Upper lobe of right lung (tissue), 1 donor: Measurements from ENCODE around the gene ABCG4. TPM values are rescaled to one million over a fixed set of nuclear protein-coding genes. Genes with fewer than 3 reads are reported as not detected.
A peak's percentile ranks its signal among the peaks of the same experiment; 100 is the strongest.
"Not testable (repeated sequence)": the region's sequence is repeated elsewhere in the genome, so short reads cannot be mapped to it uniquely, and the experiment has no call there.

Source experiments
- ATAC-seq: fragments of 200-7000 bp; cut with Tn5 transposase; one replicate; pipeline ENCODE4 v1.9.1; 2020; ENCODE audit warnings: mild to moderate bottlenecking, moderate library complexity
- DNase-seq: peaks from one replicate; pipeline ENCODE4 v3.0.0-alpha.2; 2020
- H3K27ac ChIP-seq: fragments of 200-600 bp; one replicate; pipeline ENCODE4 v1.8.0; 2022
- H3K27me3 ChIP-seq: fragments of 200-600 bp; one replicate; pipeline ENCODE4 v1.8.0; 2022; ENCODE audit warnings: mild to moderate bottlenecking
- H3K36me3 ChIP-seq: fragments of 200-600 bp; one replicate; pipeline ENCODE4 v1.8.0; 2022
- H3K4me1 ChIP-seq: fragments of 200-600 bp; one replicate; pipeline ENCODE4 v1.8.0; 2022
- H3K4me3 ChIP-seq: fragments of 200-600 bp; one replicate; pipeline ENCODE4 v1.8.0; 2022; ENCODE audit warnings: mild to moderate bottlenecking
- H3K9me3 ChIP-seq: fragments of 200-600 bp; one replicate; pipeline ENCODE4 v1.8.0; 2022
- CTCF ChIP-seq: fragments of 200-600 bp; IDR thresholded peaks from one replicate; pipeline ENCODE4 v1.8.0; 2022; ENCODE audit warnings: antibody characterized with exemption
- intact Hi-C: fragments of 100-400 bp; cut with DNase I; formaldehyde crosslinking; loops from one replicate; pipeline ENCODE4 v1.11.0; 2022
- total RNA-seq: library from RNA; stranded (reverse); fragmentation: NEBNext Ultra II Directional; extraction: Animal tissue kit (Norgen Biotek cat#: 25700); gene quantifications from one replicate; pipeline ENCODE4 v1.2.1, GENCODE V29; 2021
- donor health status: DM: no; HTN: yes; CAD: no; lungs with severe emphysema.

ABCG4 gene
- total RNA-seq, 1 donor from 2014 or later, result 0.14 TPM

GRCh38 chr11:119181677-119182412 lies 33.0 kb downstream of the ABCG4 start:
- no peak for TF ChIP-seq CTCF
- no peaks in the 10 kb centered on the region for H3K9me3 ChIP-seq
- H3K27ac ChIP-seq, result no peak overlapping the region
- H3K4me3 ChIP-seq, result no peak overlapping the region
- ATAC-seq (peak; percentile 50), DNase-seq (no peak)
- H3K36me3 ChIP-seq, result peaks cover 18% of the 10 kb centered on the region
- no peaks in the 10 kb centered on the region for H3K4me1 ChIP-seq
- H3K27me3 ChIP-seq, result no peaks in the 10 kb centered on the region
- intact Hi-C loops, result no loop called here

- intact Hi-C loops, H3K4me3 ChIP-seq, DNase-seq, H3K27me3 ChIP-seq, H3K27ac ChIP-seq, ATAC-seq, H3K4me1 ChIP-seq, H3K9me3 ChIP-seq: not testable (repeated sequence)
- peaks cover 11% of the 10 kb centered on the region for H3K36me3 ChIP-seq
Observed at GRCh38 chr11:119184399-119184798, 35.5 kb downstream of the ABCG4 start.

- no peak for DNase-seq
- Histone ChIP-seq H3K36me3 (no peaks in the 10 kb centered on the region), H3K27ac (no peak overlapping the region), H3K9me3 (no peaks in the 10 kb centered on the region), H3K4me1 (no peaks in the 10 kb centered on the region), H3K4me3 (no peak overlapping the region), H3K27me3 (no peaks in the 10 kb centered on the region)
- ATAC-seq, result no peak
- intact Hi-C loops, result no loop called here
- TF ChIP-seq CTCF, result no peak
Observed at GRCh38 chr11:119185981-119186634, 37.3 kb downstream of the ABCG4 start.

- Histone ChIP-seq H3K4me1 (no peaks in the 10 kb centered on the region), H3K9me3 (no peaks in the 10 kb centered on the region), H3K36me3 (no peaks in the 10 kb centered on the region), H3K4me3 (no peak overlapping the region), H3K27me3 (no peaks in the 10 kb centered on the region), H3K27ac (no peak overlapping the region)
- intact Hi-C loops, result no loop called here
- TF ChIP-seq CTCF, result no peak
- ATAC-seq (no peak), DNase-seq (no peak)
Observed at GRCh38 chr11:119187123-119187892, 38.5 kb downstream of the ABCG4 start.

- no peaks in the 10 kb centered on the region for H3K4me1 ChIP-seq
- no peak overlapping the region for H3K27ac ChIP-seq
- TF ChIP-seq CTCF, result no peak
- H3K9me3 ChIP-seq, result no peaks in the 10 kb centered on the region
- DNase-seq (no peak), ATAC-seq (no peak)
- no peaks in the 10 kb centered on the region for H3K27me3 ChIP-seq
- no peaks in the 10 kb centered on the region for H3K36me3 ChIP-seq
- intact Hi-C loops, result no loop called here
- H3K4me3 ChIP-seq, result no peak overlapping the region
Observed at GRCh38 chr11:119188067-119188466, 39.2 kb downstream of the ABCG4 start.

GRCh38 chr11:119188887-119189286 lies 40.0 kb downstream of the ABCG4 start:
- H3K36me3 ChIP-seq, result no peaks in the 10 kb centered on the region
- no peak overlapping the region for H3K4me3 ChIP-seq
- H3K27ac ChIP-seq, result no peak overlapping the region
- intact Hi-C loops, result no loop called here
- H3K9me3 ChIP-seq, result no peaks in the 10 kb centered on the region
- TF ChIP-seq CTCF, result no peak
- H3K27me3 ChIP-seq, result no peaks in the 10 kb centered on the region
- no peaks in the 10 kb centered on the region for H3K4me1 ChIP-seq
- ATAC-seq (no peak), DNase-seq (no peak)
